ENCODE data around the gene DENND4A. TPM values are rescaled to one million over a fixed set of nuclear protein-coding genes. Genes with fewer than 3 reads are reported as not detected.

The DENND4A gene
- total and polyA plus RNA-seq, 10 of the 15 experiments (the other 5 are each of a cell fraction or from before 2014, with no cell fraction given), result 14.2 to 81.8 (median 34.1) TPM

- intact Hi-C loops (cut with micrococcal nuclease; ENCODE audit: unreplicated experiment), result no loop called here
- H3K9ac ChIP-seq (ENCODE audit: control insufficient read depth, insufficient read depth, low read length), result no peak overlapping the region
- peaks cover 17% of the 10 kb centered on the region for H3K4me1 ChIP-seq (ENCODE audit: control insufficient read depth, insufficient read depth, low read length)
- H4K20me1 ChIP-seq (ENCODE audit: control insufficient read depth, insufficient read depth), result no peaks in the 10 kb centered on the region
- no peaks in the 10 kb centered on the region for H3K9me3 ChIP-seq (replicated peaks; ENCODE audit: control insufficient read depth, insufficient read depth, low read length)
- POLR2A ChIA-PET, result interaction anchor here (0.5 to 1.3 kb wide), 9 partner anchors 13 to 198 kb away, joined by 3 to 6 read pairs (median 4); no protein-coding TSS in a partner anchor
- 36% methylated on average over 6 of the region's 6 CpGs for WGBS (ENCODE audit: insufficient coverage, insufficient replicate concordance, low lambda C conversion rate, missing lambda C conversion rate)
- no peak overlapping the region for H3K27ac ChIP-seq (ENCODE audit: control insufficient read depth, insufficient read depth)
- H3K4me2 ChIP-seq (ENCODE audit: control insufficient read depth, insufficient read depth), result no peak overlapping the region
- ATAC-seq, result peak; percentile 75
- CTCF ChIA-PET, result interaction anchor here (0.6 to 9.3 kb wide), 54 partner anchors 8 to 566 kb away, joined by 3 to 192 read pairs (median 4); partner anchors contain the start of genes INTS14, RAB11A and SLC24A1
- no peak for DNase-seq (ENCODE audit: low read depth, low spot score)
- no TSS peak for BruUV-seq (replicated peaks)
- H3K36me3 ChIP-seq (ENCODE audit: control insufficient read depth in 2 of 2, insufficient read depth in 2 of 2, low read length in 1 of 2), result no peaks in the 10 kb centered on the region
- RAD21 ChIA-PET (ENCODE audit: unreplicated experiment), result interaction anchor here (0.6 to 6.1 kb wide), 26 partner anchors 9 to 242 kb away, joined by 3 to 69 read pairs (median 5); partner anchors contain the start of genes DENND4A, RAB11A and SLC24A1
- H3K79me2 ChIP-seq (ENCODE audit: control insufficient read depth, insufficient read depth, low read length), result no peaks in the 10 kb centered on the region
- H3K27me3 ChIP-seq (replicated peaks in 1 of 2; ENCODE audit: control insufficient read depth in 2 of 2, insufficient read depth in 2 of 2, low read length in 1 of 2), result no peaks in the 10 kb centered on the region
- FAIRE-seq, result no peak
- H3K4me3 ChIP-seq, result no peak overlapping the region
- in situ Hi-C loops (cut with MboI), result no loop called here
- SMC1A ChIA-PET (ENCODE audit: uncharacterized antibody, unreplicated experiment), result interaction anchor here (0.7 to 7.1 kb wide), 46 partner anchors 8 to 226 kb away, joined by 3 to 66 read pairs (median 4); partner anchors contain the start of genes INTS14, RAB11A and SLC24A1
- peak overlapping the region; percentile 31 for H2AFZ ChIP-seq (ENCODE audit: control insufficient read depth, low read depth, low read length)
- TF ChIP-seq BMI1 (IDR thresholded peaks at IDR 0.05; ENCODE audit: borderline replicate concordance) (no peak), IKZF1 (conservative IDR thresholded peaks at IDR 0.05) (peak; percentile 45; the same call in 1 of the 2 replicates), SPI1 (IDR thresholded peaks at IDR 0.05; ENCODE audit: borderline replicate concordance, insufficient read depth, low read depth, low read length) (peak; percentile 34; the same call in 1 of the 2 replicates), BHLHE40 (IDR thresholded peaks at IDR 0.05; ENCODE audit: borderline replicate concordance in 1 of 2, low read depth in 2 of 2, low read length in 1 of 2) (no peak), TBL1XR1 (IDR thresholded peaks at IDR 0.05; ENCODE audit: low read depth, low read length) (no peak), HDGF (IDR thresholded peaks at IDR 0.05) (peak; percentile 62; the same call in 1 of the 2 replicates), RUNX3 (IDR thresholded peaks at IDR 0.05; ENCODE audit: low read length) (no peak), PAX5 (IDR thresholded peaks at IDR 0.05; ENCODE audit: borderline replicate concordance, low read depth, low read length) (no peak), BCL3 (IDR thresholded peaks at IDR 0.05; ENCODE audit: borderline replicate concordance, insufficient read depth, low read depth, low read length, poor library complexity, severe bottlenecking) (no peak), RELB (IDR thresholded peaks at IDR 0.05; ENCODE audit: low read depth) (0 out of 2 replicates have a peak, but pooled peaks have one; percentile 30), USF2 (IDR thresholded peaks at IDR 0.05; ENCODE audit: borderline replicate concordance, low read depth, low read length) (no peak), WRNIP1 (IDR thresholded peaks at IDR 0.05; ENCODE audit: borderline replicate concordance, low read depth, low read length) (no peak), NBN (IDR thresholded peaks at IDR 0.05) (0 out of 2 replicates have a peak, but pooled peaks have one; percentile 19), IKZF2 (IDR thresholded peaks at IDR 0.05) (peak; percentile 24 to 26; a peak in 2 of 4 replicates), MEF2B (IDR thresholded peaks at IDR 0.05; ENCODE audit: partially characterized antibody, poor library complexity, severe bottlenecking) (no peak)
Measured at GRCh38 chr15:65837301-65838294, 45.5 kb upstream of the DENND4A start.

Data from GM12878 (cell line).